HUES64 (cell line): ENCODE measurements around the gene LRRTM4.
"Not testable (repeated sequence)": the region's sequence is repeated elsewhere in the genome, so short reads cannot be mapped to it uniquely, and the experiment has no call there.

Source experiments
- H3K27ac ChIP-seq: 2 replicates; pipeline ENCODE4 v1.7.0; 2013; ENCODE audit warnings: low read depth, low read length, inconsistent platforms
- H3K27me3 ChIP-seq: 2 replicates; pipeline ENCODE4 v1.6.1; 2013; ENCODE audit warnings: mild to moderate bottlenecking, low read length; ENCODE audit not compliant: insufficient read depth
- H3K36me3 ChIP-seq: 2 replicates; pipeline ENCODE4 v1.6.1; 2013; ENCODE audit warnings: mild to moderate bottlenecking, low read length; ENCODE audit not compliant: insufficient read depth
- H3K4me1 ChIP-seq: 2 replicates; pipeline ENCODE4 v1.6.1; 2013; ENCODE audit warnings: mild to moderate bottlenecking, low read length, moderate library complexity; ENCODE audit not compliant: insufficient read depth
- H3K4me3 ChIP-seq: 2 replicates; pipeline ENCODE4 v1.5.1; 2013; ENCODE audit warnings: mild to moderate bottlenecking, low read length, moderate library complexity
- H3K9ac ChIP-seq: 2 replicates; pipeline ENCODE4 v1.6.1; 2013; ENCODE audit warnings: mild to moderate bottlenecking, low read depth, low read length
- H3K9me3 ChIP-seq: 2 replicates; pipeline ENCODE4 v1.6.1; 2013; ENCODE audit warnings: low read depth, low read length; ENCODE audit not compliant: insufficient read depth
- WGBS: fragments of 150-250, 120-280 bp; methylation state at CpG from one replicate; pipeline ENCODE4 v1.1.7; 2013; ENCODE audit warnings: missing lambda C conversion rate; 5-methylcytosine and 5-hydroxymethylcytosine counted together

LRRTM4 gene

DNA sequence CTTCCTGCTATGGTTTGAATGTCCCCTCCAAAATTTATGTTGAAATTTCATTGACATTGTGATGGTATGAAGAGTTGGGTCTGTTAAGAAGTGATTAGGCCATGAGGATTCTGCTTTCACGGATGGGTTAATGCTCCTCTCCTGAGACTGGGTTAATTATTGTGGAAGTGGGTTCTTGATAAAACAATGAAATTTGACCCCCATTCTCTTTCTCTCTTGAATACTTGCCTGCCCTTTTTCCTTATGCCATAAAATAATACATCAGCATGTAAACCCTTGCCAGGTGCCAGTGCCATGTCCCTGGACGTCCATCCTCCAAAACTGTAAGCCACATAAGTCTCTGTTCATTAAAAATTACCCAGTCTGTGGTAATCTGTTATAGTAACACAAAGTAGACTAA is 352.8 kb downstream of the LRRTM4 start:
- H3K27me3 ChIP-seq, result no peaks in the 10 kb centered on the region
- no peak overlapping the region for H3K9ac ChIP-seq
- H3K4me1 ChIP-seq, result no peaks in the 10 kb centered on the region
- peaks cover 2% of the 10 kb centered on the region; the same call in 1 of the 2 replicates for H3K9me3 ChIP-seq
- no peak overlapping the region for H3K4me3 ChIP-seq
- WGBS, result 88% methylated on average over 2 of the region's 2 CpGs
- no peaks in the 10 kb centered on the region for H3K36me3 ChIP-seq
- H3K27ac ChIP-seq, result no peak overlapping the region

DNA sequence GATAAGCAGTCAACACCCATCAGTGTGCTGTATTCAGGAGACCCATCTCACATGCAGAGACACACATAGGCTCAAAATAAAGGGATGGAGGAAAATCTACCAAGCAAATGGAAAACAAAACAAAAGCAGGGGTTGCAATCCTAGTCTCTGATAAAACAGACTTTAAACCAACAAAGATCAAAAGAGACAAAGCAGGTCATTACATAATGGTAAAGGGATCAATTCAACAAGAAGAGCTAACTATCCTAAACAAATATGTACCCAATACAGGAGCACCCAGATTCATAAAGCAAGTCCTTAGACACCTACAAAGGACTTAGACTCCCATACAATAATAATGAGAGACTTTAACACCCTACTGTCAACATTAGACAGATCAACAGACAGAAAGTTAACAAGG is 358.2 kb downstream of the LRRTM4 start:
- H3K4me1 ChIP-seq, H3K4me3 ChIP-seq, H3K36me3 ChIP-seq, H3K27ac ChIP-seq, H3K9ac ChIP-seq, H3K27me3 ChIP-seq: not testable (repeated sequence)
- H3K9me3 ChIP-seq, result peaks cover 17% of the 10 kb centered on the region

DNA sequence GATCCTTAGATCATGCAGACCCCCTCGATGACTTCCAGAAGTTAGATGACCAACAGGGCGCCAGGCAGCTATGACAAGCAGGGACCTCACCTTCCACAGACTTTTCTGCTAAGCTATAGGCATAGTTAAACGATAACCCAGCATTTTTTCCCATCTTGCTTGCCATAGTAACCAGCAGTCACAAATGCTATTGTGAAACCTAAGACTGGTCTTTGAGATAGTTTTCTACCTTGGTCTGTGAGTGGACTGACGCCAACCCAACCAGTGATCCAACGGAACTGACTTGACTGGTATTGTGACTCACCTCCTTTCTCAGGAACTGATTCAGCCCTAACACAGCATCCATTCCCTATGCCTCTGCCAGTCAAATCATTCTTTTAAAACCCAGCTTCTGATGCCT is 361.2 kb downstream of the LRRTM4 start:
- 96% methylated on average over 5 of the region's 5 CpGs for WGBS

DNA sequence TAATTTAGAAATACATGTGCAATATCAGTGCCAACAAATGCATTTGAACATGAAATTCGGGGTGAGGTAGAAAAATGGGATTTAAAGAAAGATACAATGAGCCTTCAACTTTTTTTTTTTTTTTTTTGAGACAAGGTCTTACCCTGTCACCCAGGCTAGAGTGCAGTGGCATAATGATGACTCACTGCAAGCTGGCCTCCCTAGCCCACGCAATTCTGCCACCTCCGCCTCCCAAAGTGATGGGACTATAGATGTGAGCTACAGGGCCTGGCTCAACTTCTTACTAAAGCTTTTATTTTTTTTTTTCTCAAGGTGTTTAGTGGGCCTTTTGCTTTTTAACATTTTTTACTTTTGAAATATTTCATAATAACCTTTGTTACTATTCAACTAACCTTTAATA is 365.6 kb downstream of the LRRTM4 start:
- H3K36me3 ChIP-seq, result no peaks in the 10 kb centered on the region
- 79% methylated on average over 3 of the region's 3 CpGs for WGBS
- no peak overlapping the region for H3K27ac ChIP-seq
- no peak overlapping the region for H3K4me3 ChIP-seq
- H3K9me3 ChIP-seq, result peaks cover 7% of the 10 kb centered on the region
- no peak overlapping the region for H3K9ac ChIP-seq
- no peaks in the 10 kb centered on the region for H3K4me1 ChIP-seq
- H3K27me3 ChIP-seq, result no peaks in the 10 kb centered on the region

More for the DNA sequence above, 361.2 kb downstream of the LRRTM4 start:
- H3K27ac ChIP-seq, result no peak overlapping the region
- H3K27me3 ChIP-seq, result no peaks in the 10 kb centered on the region
- H3K4me3 ChIP-seq, result no peak overlapping the region
- no peak overlapping the region for H3K9ac ChIP-seq
- H3K9me3 ChIP-seq, result peaks cover 15% of the 10 kb centered on the region
- H3K4me1 ChIP-seq, result no peaks in the 10 kb centered on the region
- H3K36me3 ChIP-seq, result no peaks in the 10 kb centered on the region

DNA sequence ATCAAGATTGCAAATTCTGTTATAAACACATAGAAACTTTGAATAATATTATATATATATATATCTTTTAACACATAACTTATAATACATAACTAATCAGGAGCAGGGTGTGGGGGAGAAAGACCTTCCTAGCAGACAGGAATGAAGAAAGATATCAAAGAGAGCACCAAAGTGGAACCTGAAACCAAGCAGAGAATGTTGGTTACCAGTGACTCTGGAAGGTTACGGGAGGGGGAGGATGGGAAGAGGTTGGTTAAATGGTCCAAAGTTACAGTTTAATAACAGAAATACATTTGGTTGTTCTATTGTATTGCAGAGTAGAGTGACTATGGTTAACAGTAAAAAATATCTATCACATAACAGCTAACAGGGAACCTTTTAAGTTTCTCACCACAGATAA is 366.7 kb downstream of the LRRTM4 start:
- 92% methylated on average over 1 of the region's 1 CpG for WGBS

DNA sequence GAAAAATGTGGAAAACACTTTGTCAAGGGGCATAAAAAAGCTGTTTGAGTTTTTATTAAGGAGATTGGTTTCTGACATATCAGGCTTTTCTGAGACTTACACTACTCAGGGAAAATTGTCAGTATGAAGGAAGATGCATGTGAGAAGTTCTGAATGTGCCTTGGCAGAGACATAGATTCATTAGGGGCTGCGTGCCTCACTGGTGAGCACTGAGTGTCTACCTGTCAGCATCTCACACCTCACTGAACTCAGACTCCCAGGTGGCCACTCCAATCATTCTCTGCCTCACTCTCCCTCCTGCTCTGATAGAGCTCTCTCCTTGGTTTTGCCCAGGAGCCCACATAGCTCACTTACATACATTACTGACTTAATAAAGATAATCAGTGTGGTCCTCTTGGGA is 372.6 kb downstream of the LRRTM4 start:
- no peak overlapping the region for H3K9ac ChIP-seq
- 90% methylated on average over 1 of the region's 1 CpG for whole genome bisulfite sequencing
- no peak overlapping the region for H3K4me3 ChIP-seq
- no peaks in the 10 kb centered on the region for H3K4me1 ChIP-seq
- no peaks in the 10 kb centered on the region for H3K27me3 ChIP-seq
- H3K27ac ChIP-seq, result no peak overlapping the region
- H3K36me3 ChIP-seq, result no peaks in the 10 kb centered on the region
- no peaks in the 10 kb centered on the region for H3K9me3 ChIP-seq

More for the DNA sequence above, 366.7 kb downstream of the LRRTM4 start:
- no peaks in the 10 kb centered on the region for H3K4me1 ChIP-seq
- no peak overlapping the region for H3K27ac ChIP-seq
- no peaks in the 10 kb centered on the region for H3K36me3 ChIP-seq
- H3K9me3 ChIP-seq, result no peaks in the 10 kb centered on the region
- H3K27me3 ChIP-seq, result no peaks in the 10 kb centered on the region
- H3K4me3 ChIP-seq, result no peak overlapping the region
- H3K9ac ChIP-seq, result no peak overlapping the region

DNA sequence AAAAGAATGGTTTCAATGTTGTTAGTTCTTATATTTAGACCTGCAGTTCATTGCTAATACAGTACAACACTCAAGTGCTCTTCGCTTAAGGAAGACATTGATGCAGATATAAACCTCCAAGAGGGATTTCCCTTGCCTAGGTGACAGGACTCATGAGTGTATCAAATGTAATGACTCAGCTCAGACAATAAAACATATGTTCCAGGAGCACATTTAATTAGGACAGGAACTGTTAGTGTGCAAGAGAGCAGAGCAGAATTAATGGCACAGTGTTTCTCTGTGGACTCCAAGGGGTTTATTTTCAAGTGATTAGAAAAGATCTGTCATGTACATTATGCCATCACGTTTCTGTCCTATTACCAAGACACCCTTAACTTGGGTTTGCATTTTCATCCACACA is 375.0 kb downstream of the LRRTM4 start:
- H3K36me3 ChIP-seq, result no peaks in the 10 kb centered on the region
- no peaks in the 10 kb centered on the region for H3K4me1 ChIP-seq
- no peaks in the 10 kb centered on the region for H3K27me3 ChIP-seq
- no peak overlapping the region for H3K27ac ChIP-seq
- H3K9me3 ChIP-seq, result no peaks in the 10 kb centered on the region
- no peak overlapping the region for H3K4me3 ChIP-seq
- no peak overlapping the region for H3K9ac ChIP-seq
- WGBS, result 89% methylated on average over 2 of the region's 2 CpGs

DNA sequence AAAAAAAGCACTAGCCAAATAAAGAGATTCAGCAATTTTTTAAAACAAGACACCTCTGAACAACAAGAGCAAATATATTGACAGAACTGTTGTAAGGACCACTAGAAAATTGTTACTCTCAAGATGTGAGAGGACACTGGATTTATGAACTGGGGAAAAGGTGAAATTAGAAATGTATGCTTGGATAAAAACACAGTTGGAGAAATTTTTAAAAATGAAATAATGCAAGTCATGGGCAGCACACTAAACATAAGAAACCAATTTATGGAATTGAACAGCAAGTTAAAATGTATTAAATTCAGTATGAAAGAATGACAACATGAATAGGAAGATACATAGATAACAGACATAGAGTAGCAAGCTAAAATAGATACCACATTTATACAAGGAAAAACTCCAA is 377.4 kb downstream of the LRRTM4 start:
- H3K27ac ChIP-seq, result no peak overlapping the region
- H3K36me3 ChIP-seq, result no peaks in the 10 kb centered on the region

DNA sequence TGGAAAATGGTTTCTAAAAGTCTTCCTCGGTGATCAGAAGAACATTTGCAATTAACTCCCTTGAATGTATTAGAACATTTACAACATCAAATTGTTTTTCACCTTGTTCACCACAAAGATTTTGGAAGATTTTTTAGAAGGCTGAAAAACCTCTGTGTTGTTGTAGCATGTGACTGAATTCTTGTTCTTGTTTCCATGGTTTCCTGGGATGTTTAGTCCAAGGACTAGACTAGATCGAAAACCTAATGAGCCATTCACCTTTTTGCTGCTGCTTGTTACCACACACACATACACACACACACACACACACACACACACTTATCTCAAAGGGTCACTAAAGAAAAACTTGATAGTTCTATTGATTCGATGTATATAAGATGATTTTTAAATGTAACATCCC is 380.0 kb downstream of the LRRTM4 start:
- Histone ChIP-seq H3K9me3 (no peaks in the 10 kb centered on the region), H3K9ac (no peak overlapping the region), H3K27ac (no peak overlapping the region), H3K27me3 (no peaks in the 10 kb centered on the region), H3K4me3 (no peak overlapping the region), H3K36me3 (no peaks in the 10 kb centered on the region), H3K4me1 (no peaks in the 10 kb centered on the region)
- WGBS, result 95% methylated on average over 2 of the region's 3 CpGs

More for the DNA sequence above, 377.4 kb downstream of the LRRTM4 start:
- no peak overlapping the region for H3K9ac ChIP-seq
- no peaks in the 10 kb centered on the region for H3K4me1 ChIP-seq
- no peaks in the 10 kb centered on the region for H3K27me3 ChIP-seq
- H3K9me3 ChIP-seq, result no peaks in the 10 kb centered on the region
- no peak overlapping the region for H3K4me3 ChIP-seq

DNA sequence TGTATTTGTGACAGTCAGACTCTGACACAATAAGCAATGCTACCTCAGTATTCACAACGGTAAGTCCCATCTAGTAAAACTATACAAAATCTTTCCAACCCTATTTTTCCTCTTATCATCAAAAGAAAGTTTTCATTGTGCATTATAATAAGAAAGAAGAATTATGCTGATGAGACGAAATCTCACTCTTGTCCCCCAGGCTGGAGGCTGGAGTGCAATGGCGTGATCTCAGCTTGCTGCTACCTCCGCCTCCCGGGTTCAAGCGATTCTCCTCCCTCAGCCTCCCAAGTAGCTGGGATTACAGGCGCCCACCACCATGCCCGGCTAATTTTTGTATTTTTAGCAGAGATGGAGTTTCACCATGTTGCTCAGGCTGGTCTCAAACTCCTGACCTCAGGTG is 393.7 kb downstream of the LRRTM4 start:
- not testable (repeated sequence) for H3K9me3 ChIP-seq, H3K27me3 ChIP-seq, H3K36me3 ChIP-seq, H3K9ac ChIP-seq, H3K4me3 ChIP-seq, H3K4me1 ChIP-seq, H3K27ac ChIP-seq
- WGBS, result 97% methylated on average over 8 of the region's 8 CpGs

DNA sequence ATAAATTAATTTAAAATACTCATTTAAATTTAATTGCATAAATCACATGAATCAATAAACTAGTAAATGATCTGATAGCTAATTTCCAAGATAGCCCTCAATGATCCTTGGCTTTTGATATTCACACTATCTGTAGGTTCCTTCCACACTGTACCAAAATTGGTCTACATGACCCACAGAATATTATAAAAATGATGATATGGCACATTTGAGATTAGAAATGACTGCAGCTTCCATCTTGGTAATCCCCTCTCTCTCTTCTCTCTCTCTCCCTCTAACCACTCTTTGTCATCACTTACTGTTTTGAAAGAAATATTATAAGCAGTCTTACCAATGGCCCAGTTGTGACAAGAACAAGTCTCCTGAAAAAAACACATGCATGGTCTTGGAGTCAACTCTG is 394.8 kb downstream of the LRRTM4 start:
- no peaks in the 10 kb centered on the region for H3K9me3 ChIP-seq
- H3K36me3 ChIP-seq, result no peaks in the 10 kb centered on the region
- H3K27ac ChIP-seq, result no peak overlapping the region
- no peaks in the 10 kb centered on the region for H3K4me1 ChIP-seq
- no peak overlapping the region for H3K9ac ChIP-seq
- H3K27me3 ChIP-seq, result no peaks in the 10 kb centered on the region
- H3K4me3 ChIP-seq, result no peak overlapping the region

DNA sequence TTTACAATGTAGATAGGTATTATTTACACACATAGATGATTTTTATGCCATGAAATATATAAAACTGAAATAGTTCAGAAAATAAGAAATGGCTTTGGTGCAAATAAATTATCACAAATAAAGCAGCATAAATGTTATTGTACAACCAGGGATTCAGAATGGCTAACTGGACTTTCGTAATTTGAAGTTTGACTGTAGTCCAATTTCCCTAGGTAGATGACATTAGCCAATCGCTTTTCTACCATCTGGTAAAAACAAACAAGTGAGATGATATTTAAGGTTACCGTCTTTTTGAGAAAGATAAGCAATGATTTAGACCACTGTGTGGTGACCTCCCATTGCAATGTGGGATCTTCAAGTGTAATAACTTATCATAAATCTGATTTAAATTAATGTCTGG is 400.7 kb downstream of the LRRTM4 start:
- H3K36me3 ChIP-seq, result no peaks in the 10 kb centered on the region
- H3K9me3 ChIP-seq, result no peaks in the 10 kb centered on the region
- 96% methylated on average over 3 of the region's 3 CpGs for WGBS
- H3K4me3 ChIP-seq, result no peak overlapping the region
- H3K9ac ChIP-seq, result no peak overlapping the region
- H3K27me3 ChIP-seq, result no peaks in the 10 kb centered on the region
- H3K27ac ChIP-seq, result no peak overlapping the region
- H3K4me1 ChIP-seq, result no peaks in the 10 kb centered on the region
